Muscle layer of colon (tissue), 2 donors: ENCODE measurements around the gene KDM4C.

Experiments used
- H3K27ac ChIP-seq: one replicate; pipeline ENCODE4 v1.7.0; 2013; ENCODE audit warnings: low read depth, mild to moderate bottlenecking, low read length, moderate library complexity
- H3K27me3 ChIP-seq, 2 donors: one replicate each; pipeline ENCODE4 v1.7.0; 2013; ENCODE audit warnings: low read length in 2 of 2, mild to moderate bottlenecking in 2 of 2; ENCODE audit not compliant: insufficient read depth in 2 of 2, control insufficient read depth in 1 of 2
- H3K36me3 ChIP-seq: one replicate; pipeline ENCODE4 v1.7.0; 2013; ENCODE audit warnings: mild to moderate bottlenecking, low read length; ENCODE audit not compliant: insufficient read depth
- H3K4me1 ChIP-seq: one replicate; pipeline ENCODE4 v1.7.0; 2013; ENCODE audit warnings: mild to moderate bottlenecking, low read length; ENCODE audit not compliant: insufficient read depth
- H3K4me3 ChIP-seq, 2 donors: one replicate each; pipeline ENCODE4 v1.7.0; 2013; ENCODE audit warnings: low read length in 2 of 2, low read depth in 1 of 2, mild to moderate bottlenecking in 1 of 2, moderate library complexity in 1 of 2
- H3K9ac ChIP-seq: one replicate; pipeline ENCODE4 v1.7.0; 2013; ENCODE audit warnings: low read length
- H3K9me3 ChIP-seq: one replicate; pipeline ENCODE4 v1.7.0; 2013; ENCODE audit warnings: mild to moderate bottlenecking, low read length
- donor health status: abdominal sarcoma.
- donor health status: Adenocarcinoma of cecum.

Gene KDM4C

GRCh38 chr9:7211657-7212056 is 453.9 kb downstream of the KDM4C start:
- Histone ChIP-seq H3K9me3 (no peaks in the 10 kb centered on the region), H3K4me1 (no peaks in the 10 kb centered on the region), H3K36me3 (no peaks in the 10 kb centered on the region), H3K27me3 (no peaks in the 10 kb centered on the region), H3K9ac (no peak overlapping the region), H3K4me3 (no peak overlapping the region), H3K27ac (no peak overlapping the region)

DNA sequence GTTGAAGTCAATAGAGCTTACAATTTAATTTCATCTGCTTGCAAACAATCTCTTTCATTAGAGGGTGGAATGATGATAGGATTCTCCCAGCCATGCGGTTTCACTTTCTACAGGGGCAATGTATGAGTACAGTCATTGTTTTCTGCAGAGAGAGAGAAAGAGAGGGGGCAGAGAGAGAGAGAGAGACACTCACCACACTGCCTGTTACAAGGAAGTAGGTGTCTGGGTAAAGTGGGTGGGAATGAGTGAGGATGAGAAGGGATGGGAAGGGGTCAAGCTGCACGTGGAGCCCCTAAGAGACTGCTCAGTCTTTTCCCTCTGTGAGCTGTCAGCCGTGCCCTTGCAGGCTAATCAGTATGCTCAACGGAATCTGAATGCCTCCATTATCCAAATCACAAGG is 454.3 kb downstream of the KDM4C start:
- Histone ChIP-seq H3K9ac (no peak overlapping the region), H3K9me3 (no peaks in the 10 kb centered on the region)

DNA sequence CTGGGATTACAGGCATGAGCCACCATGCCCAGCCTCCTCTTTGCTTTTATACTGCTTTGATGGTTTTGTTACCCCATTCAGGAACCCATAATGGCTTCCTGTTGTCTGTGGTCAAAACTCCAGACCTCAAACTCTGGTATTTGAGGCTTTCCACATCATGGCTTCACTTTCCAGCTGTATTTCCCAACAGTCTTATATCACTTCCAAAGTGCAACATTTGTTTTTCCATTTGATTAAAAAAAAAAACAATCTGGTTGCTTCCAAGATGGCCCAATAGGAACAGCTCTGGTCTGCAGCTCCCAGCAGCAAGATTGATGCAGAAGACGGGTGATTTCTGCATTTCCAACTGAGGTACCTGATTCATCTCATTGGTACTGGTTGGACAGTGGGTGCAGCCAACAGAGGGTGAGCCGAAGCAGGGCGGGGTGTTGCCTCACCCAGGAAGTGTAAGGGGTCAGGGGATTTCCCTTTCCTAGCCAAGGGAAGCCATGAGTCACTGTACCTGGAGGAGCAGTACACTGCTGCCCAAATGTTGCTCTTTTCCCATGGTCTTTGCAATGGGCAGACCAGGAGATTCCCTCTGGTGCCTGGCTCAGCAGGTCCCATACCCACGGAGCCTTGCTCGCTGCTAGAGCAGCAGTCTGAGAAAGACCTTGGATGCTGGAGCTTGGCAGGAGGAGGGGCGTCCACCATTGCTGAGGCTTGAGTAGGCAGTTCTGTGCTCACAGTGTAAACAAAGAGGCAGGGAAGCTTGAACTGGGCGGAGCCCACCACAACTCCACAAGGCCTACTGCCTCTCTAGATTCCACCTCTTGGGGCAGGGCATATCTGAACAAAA is 458.4 kb downstream of the KDM4C start:
- H3K4me1 ChIP-seq: no peaks in the 10 kb centered on the region
- H3K9ac ChIP-seq: no peak overlapping the region
- H3K9me3 ChIP-seq: no peaks in the 10 kb centered on the region
- no peaks in the 10 kb centered on the region for H3K27me3 ChIP-seq
- H3K36me3 ChIP-seq: no peaks in the 10 kb centered on the region
- no peak overlapping the region for H3K27ac ChIP-seq
- H3K4me3 ChIP-seq: no peak overlapping the region

More for the DNA sequence above, 454.3 kb downstream of the KDM4C start:
- Histone ChIP-seq H3K4me3 (no peak overlapping the region), H3K36me3 (no peaks in the 10 kb centered on the region), H3K27me3 (no peaks in the 10 kb centered on the region), H3K4me1 (no peaks in the 10 kb centered on the region), H3K27ac (no peak overlapping the region)

DNA sequence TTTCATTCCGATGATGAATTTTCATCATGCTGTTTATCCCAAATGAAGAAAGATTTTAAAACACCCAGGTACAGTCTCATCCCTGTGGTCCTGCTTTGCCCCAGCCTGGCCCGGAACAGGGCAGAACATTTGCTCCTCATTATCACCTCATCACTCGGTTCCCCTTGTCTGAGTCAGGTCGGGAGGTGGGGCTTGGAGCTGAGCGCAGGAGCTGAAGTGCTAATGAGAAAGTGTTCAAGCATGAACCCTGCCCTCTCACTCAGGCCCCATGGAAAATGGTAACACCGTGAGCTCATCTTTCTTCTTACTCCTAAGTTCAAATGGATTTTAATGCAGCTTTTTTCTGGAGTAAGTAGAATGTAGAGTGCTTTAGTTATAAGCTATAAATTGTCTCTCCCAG is 466.2 kb downstream of the KDM4C start:
- no peak overlapping the region for H3K27ac ChIP-seq
- no peaks in the 10 kb centered on the region for H3K36me3 ChIP-seq
- no peaks in the 10 kb centered on the region for H3K27me3 ChIP-seq
- H3K9me3 ChIP-seq: no peaks in the 10 kb centered on the region
- H3K4me3 ChIP-seq: no peak overlapping the region
- H3K9ac ChIP-seq: no peak overlapping the region
- no peaks in the 10 kb centered on the region for H3K4me1 ChIP-seq
